ENCODE measurements around the gene HPCA.
A peak's percentile ranks its signal among the peaks of the same experiment; 100 is the strongest.

Gene HPCA

GRCh38 chr1:32871364-32872191 is 14.7 kb upstream of the HPCA start:
- no peak for DNase-seq

DNA sequence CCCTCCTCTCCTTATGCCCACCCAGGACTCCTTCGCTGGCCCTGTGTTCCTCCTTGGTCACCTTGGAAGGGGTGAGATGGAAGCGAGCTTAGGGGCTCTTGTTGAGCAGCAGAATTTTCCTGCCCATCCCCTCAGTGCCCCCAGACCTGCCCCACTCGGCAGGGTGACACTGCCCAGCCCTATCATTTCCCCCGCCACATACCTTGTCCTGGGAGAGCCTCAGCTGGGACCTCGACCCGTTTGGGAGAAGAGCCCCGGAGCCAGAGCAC is 14.2 kb upstream of the HPCA start:
- DNase-seq: no peak

GRCh38 chr1:32873484-32873883 is 12.8 kb upstream of the HPCA start:
- no peak for DNase-seq

- DNase-seq: no peak
Observed at GRCh38 chr1:32874860-32875752, 11.2 kb upstream of the HPCA start.

GRCh38 chr1:32876341-32877210 is 9.7 kb upstream of the HPCA start:
- peak; percentile 59 for DNase-seq

DNA sequence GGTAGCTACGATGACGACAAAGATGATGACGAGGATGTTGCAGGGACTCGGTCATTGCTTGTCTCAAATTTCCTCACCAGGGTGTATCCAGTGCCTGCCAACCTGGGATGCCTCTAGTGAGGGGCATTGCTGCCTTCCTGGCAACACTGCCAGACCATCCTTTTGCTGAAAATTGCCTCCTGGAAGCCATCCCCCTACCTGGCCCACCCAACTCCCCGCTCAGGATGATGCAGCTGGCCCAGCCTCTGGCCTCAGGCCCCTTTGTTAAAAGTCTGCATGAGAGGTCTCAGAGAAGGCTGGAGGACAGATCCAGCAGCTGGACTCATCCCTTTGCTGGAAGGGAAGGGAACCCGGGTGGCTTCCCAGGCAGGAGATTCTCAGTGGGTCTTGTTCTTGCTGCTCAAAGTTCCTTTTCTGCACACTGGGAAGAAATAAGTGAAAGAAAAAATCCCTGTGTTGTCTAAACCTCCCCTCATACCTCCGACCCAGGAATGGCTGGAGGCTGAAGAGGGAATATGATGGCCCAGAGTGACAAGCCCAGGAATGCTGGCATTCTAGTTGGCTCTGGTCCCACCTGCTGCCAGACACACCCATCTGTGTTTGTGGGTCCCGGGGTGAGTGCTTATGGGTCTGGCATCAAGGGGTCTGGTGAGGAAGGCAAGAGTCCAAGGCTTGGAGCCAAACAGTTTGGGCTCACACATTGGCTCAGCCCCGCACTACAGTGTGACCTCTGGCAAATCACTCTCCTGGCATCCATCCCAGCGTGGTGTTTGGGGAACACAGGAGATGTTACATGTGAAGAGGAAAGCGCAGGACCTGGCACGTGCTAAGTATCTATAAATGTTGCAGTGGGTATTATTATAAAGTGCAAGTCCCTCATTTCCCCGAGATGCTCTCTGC is 8.8 kb upstream of the HPCA start:
- DNase-seq: no peak

GRCh38 chr1:32878183-32878582 is 8.1 kb upstream of the HPCA start:
- DNase-seq: no peak

DNA sequence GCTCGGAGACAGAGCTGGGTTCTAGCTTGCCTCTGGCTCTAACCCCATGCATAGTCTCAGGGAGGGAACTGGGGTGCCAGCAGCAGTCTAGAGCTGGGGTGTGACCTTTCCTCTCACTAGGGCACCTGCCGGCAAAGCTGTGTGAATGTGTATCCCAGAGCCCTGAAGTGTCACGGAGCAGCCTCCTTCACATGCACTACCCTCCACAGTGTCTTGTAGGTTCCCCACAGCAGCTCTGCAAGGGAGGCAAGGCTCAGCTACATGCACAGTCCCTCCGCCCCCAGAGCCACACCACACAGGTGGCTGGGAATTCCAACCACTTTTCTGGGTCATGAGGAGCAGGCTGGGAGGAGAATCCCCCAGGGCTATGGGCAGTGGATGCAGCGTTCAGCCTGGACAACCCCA is 7.7 kb upstream of the HPCA start:
- DNase-seq: no peak

DNA sequence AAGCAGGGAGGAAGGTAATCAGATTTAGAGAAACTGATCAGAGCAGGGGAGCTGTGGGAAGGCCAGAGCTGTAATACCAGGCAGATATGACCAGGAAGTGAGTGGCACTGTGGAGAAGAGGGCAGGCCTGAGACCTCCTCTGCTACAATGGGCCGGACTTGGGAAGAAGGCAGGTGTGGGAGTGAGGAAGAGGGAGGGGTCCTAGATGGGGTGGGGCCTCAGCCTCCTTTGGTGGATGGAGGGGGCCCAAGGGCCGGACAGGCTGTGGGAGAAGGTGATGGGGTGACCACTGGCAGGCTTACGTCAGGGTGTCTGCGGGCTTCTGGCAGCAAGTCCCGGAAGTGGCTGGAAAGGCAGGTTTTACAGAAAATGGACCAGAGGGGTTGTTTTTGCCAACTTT is 5.0 kb upstream of the HPCA start:
- DNase-seq: no peak

DNA sequence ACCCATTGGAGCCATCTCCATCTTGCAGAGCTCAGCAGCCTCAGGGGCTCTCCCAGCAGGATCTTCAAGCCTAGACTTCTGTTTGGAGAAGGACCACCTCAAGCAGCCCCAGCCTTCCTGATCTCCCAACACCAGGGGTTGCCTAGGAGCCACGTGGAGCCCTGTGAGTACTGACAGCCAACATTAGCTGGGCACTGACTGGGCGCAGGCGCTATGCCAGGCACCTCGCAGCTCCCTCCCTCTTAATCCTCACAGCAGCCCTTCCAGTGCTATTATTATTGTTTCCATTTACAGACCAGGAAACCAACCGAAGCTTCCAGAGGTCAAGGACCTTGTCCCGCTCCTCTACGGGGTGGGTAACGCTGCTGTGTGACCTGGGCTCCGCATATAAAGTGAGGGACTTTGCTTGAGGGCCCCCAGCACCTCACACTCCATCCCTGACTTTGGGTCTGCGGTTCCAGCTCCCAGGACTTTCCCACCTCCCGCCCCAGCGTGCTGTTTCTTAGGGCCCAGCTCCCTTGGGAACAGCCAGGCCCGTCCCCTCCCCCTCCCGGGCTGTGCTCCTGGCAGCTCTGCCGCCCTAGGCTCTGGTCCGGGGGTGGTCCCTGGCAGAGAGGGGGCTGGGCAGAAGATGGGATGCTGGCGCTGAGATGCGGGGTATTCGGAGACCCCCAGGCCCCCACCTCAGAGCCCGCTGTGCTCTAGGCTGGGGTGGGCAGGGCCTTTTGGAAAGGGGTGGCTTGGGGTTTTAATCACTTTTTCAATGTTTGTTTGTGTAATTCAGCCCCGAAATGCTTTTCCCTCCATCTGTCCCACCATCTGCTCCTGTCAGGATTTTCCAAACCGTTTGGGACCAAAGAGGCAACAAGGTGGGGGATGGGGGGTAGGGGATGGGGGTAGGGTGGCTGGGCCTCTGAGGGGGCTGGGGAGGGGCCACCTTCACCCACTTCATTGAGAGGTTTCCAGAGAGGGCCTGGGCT is 4.1 kb upstream of the HPCA start:
- no peak for DNase-seq

DNA sequence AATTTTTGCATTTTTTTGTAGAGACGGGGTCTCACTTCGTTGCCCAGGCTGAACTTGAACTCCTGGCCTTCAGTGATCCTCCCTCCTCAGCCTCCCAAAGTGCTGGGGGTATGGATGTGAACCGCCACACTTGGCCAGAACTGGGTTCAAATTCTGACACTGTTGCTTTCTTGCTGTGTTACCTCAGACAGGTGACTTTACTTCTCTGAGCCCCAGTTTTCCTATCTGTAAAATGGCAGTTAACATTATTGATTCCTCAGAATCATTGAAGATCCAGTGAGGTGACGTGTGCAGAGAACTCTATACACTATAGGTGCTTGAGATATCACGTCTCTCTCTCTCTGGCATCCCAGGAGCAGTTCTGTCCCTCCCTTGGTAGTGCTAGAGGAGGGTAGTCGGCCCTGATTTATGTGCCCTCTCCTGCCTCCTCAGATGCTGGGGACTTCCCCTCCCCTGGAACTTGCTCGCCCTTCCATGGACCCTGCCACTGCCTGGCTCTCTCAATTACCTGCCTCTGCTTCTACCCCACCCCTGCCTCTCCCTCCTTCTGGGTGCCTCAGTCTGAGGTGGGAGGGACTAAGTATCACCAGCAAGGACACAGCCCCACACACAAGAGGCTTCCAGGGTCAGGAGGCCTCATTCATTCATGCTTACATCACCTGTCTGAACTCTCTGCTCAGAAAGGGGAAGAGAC is 2.8 kb upstream of the HPCA start:
- DNase-seq: no peak

GRCh38 chr1:32884032-32884372 is 2.3 kb upstream of the HPCA start:
- no peak for DNase-seq

- DNase-seq: no peak
Observed at GRCh38 chr1:32884726-32885125, 1.6 kb upstream of the HPCA start.

DNA sequence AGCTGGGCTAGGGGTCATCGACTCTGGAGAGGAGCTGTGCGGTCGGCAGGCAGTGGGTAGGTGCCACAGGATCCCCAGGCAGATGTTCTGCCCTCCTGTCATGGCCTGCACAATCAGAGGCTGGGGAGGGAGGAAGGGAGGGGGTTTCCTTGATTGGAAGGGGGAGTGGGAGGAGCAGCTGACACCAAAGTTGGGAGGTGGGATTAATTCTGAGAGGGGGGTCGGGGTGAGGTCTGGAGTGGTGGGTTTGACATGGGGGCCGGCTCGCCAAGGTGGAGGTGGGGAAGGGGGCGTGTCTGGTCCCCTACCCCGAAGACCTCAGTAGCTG is 651 bp upstream of the HPCA start:
- DNase-seq: no peak

- DNase-seq: no peak
Observed at GRCh38 chr1:32886828-32887414, 630 bp downstream of the HPCA start.

DNA sequence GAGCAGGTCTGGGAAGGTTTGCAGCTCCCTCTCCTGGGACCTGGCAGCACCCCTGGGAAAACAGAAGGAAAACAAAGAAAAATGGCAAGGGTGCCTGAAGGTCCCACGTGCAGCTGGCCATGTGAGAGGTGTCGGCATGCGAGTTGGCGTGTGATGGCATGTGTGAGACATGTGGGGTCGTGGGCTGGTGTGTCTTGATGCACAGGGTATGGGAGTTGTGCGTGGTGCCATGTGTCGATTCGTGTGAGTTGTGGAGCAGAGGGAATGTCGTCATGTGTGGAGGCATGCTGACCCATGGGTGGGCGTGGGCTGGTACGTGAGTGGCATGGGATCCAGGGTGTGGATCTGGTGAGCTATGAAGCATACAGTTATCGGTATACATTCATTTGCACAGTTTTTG is 1.3 kb downstream of the HPCA start:
- DNase-seq: no peak

DNA sequence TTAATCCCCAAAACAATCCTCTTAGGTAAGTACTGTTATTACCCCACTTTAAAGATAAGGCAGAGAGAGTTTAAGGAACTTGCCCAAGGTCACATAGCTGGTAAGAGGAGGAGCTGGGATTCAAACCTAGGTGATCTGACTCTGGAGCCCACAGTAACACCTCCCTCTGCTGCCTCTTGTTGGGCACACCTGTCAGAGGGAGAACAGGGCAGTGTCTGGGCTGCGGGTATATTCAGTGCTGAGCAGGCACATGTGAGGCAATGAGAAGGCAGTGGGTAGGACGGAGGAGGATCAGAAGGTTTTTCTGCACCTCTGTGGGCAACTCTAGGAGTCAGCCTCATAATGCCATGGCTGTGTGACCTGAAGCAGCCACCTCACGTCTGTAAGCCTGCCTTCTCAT is 1.8 kb downstream of the HPCA start:
- DNase-seq: no peak

DNA sequence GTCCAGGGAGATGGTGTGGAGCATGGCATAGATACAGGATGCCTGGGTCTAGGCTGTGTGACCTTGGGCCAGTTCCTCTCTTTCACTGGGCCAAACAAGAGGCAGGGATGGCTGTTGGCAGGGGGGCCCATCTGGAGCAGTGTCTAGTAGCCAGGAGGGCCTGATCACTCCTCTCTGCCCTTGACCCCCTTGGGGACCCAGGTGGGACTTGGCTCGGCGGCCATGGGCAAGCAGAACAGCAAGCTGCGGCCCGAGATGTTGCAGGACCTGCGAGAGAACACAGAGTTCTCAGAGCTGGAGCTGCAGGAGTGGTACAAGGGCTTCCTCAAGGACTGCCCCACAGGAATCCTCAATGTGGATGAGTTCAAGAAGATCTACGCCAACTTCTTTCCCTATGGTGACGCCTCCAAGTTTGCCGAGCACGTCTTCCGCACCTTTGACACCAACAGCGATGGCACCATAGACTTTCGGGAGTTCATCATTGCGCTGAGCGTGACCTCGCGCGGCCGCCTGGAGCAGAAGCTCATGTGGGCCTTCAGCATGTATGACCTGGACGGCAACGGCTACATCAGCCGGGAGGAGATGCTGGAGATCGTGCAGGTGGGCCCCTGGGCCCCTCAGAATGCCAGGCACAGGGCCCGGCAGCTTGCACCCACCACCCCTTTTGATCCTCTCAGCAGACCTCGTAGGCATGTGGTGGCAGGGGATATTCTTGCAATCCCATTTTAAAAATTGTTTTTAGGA is 2.6 kb downstream of the HPCA start:
- DNase-seq: no peak

GRCh38 chr1:32889731-32890278 is 3.5 kb downstream of the HPCA start:
- DNase-seq: no peak
